Transverse colon (tissue), 4 donors: Measurements from ENCODE around the gene ELAPOR1. TPM values are rescaled to one million over a fixed set of nuclear protein-coding genes. Genes with fewer than 3 reads are reported as not detected.

Experiments used
- DNase-seq: peaks from one replicate; pipeline ENCODE4 v3.0.0-alpha.2; 2019
- H3K27ac ChIP-seq, 4 donors: fragments of 200-600 bp; sonication (generic); 2 replicates each; pipeline ENCODE4 v1.5.1; 2016 to 2018; ENCODE audit warnings: inconsistent platforms in 4 of 4
- H3K27me3 ChIP-seq: fragments of 200-600 bp; sonication (generic); 2 replicates; pipeline ENCODE4 v1.5.1; 2017; ENCODE audit warnings: inconsistent platforms
- H3K36me3 ChIP-seq, 4 donors: fragments of 200-600 bp; sonication (generic); 2 replicates each; pipeline ENCODE4 v1.5.1; 2017 to 2019; ENCODE audit warnings: inconsistent platforms in 4 of 4
- H3K4me1 ChIP-seq, 4 donors: fragments of 200-600 bp; sonication (generic); 2 replicates each; pipeline ENCODE4 v1.5.1; 2017 to 2020; ENCODE audit warnings: inconsistent platforms in 4 of 4
- H3K4me3 ChIP-seq, 4 donors: fragments of 200-600 bp; sonication (generic); 1 replicate in 1 of 4; 2 replicates in 3 of 4; pipeline versions ENCODE4 v1.5.1 to v1.6.1; 2017 to 2019; ENCODE audit warnings: inconsistent platforms in 4 of 4
- H3K9me3 ChIP-seq, 2 donors: fragments of 200-600 bp; sonication (generic); 2 replicates each; pipeline ENCODE4 v1.5.1; 2017 to 2019; ENCODE audit warnings: inconsistent platforms in 2 of 2
- EP300 ChIP-seq: sonication (generic); formaldehyde crosslinking; IDR thresholded peaks from one replicate; pipeline ENCODE4 v1.6.1; 2017; ENCODE audit warnings: antibody characterized with exemption, low read depth
- POLR2A ChIP-seq: fragments of 450-650 bp; IDR thresholded peaks from one replicate; pipeline ENCODE4 v1.6.1; 2016; ENCODE audit warnings: antibody characterized with exemption, mild to moderate bottlenecking, moderate library complexity
- POLR2AphosphoS5 ChIP-seq, 3 donors: sonication (generic); formaldehyde crosslinking; IDR thresholded peaks; one replicate each; pipeline ENCODE4 v1.6.1; 2016; ENCODE audit warnings: antibody characterized with exemption in 3 of 3
- WGBS, 2 donors: methylation state at CpG; one replicate each; pipeline ENCODE4 v1.1.5; 2018; ENCODE audit warnings: low coverage in 1 of 2; 5-methylcytosine and 5-hydroxymethylcytosine counted together
- in situ Hi-C, 4 donors: fragments of 200-750 bp; cut with MboI; loops; one replicate each; pipeline versions ENCODE4 v1.15.0 to v1.15.1; 2017; ENCODE audit warnings: low sequenced_read_pairs in 3 of 4, low pct_ligation_motif_present in 1 of 4, low pct_unique_long_range_greater_than_20kb in 1 of 4
- intact Hi-C: fragments of 100-400 bp; cut with DNase I; formaldehyde crosslinking; loops from one replicate; pipeline ENCODE4 v1.15.1; 2023; ENCODE audit warnings: low total_unique reads
- total RNA-seq, 4 donors: library from RNA; depleted of rRNA; stranded (reverse); fragments of >200 nt; gene quantifications; one replicate each; pipeline ENCODE4 v1.1.0, GENCODE V29; 2016
- TF ChIP-seq, protein P1 (sequence below), 5 experiments: fragments of 200-600 bp in 3 of 5; fragments of 450-650 bp in 2 of 5; sonication (generic) in 3 of 5; IDR thresholded peaks; 1 replicate in 2 of 5; 2 replicates in 3 of 5; pipeline ENCODE4 v1.5.1; 2016 to 2017; ENCODE audit warnings: antibody characterized with exemption in 5 of 5, inconsistent platforms in 3 of 5, mild to moderate bottlenecking in 2 of 5, moderate library complexity in 1 of 5

ELAPOR1 gene
- total RNA-seq, 4 donors from 2014 or later: 19.5 to 72.2 (median 38.4) TPM

DNA sequence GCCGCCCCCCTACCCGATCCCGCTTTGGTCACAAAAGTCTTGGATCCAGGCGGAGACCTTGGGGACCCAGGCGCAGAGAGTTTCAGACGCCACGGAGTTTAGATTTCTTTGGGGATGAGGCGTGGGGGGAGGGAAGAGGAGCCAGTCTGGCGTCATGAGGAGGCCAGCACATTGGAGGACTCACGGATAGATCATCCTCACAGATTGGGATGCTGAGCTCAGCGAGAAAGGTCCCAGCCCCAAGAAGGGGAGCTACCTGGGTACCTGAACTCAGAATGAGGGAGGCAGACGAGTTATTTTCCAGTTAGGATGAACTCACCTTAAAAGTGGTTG is 393 bp downstream of the ELAPOR1 start:
- in situ Hi-C loops: no loop called here

DNA sequence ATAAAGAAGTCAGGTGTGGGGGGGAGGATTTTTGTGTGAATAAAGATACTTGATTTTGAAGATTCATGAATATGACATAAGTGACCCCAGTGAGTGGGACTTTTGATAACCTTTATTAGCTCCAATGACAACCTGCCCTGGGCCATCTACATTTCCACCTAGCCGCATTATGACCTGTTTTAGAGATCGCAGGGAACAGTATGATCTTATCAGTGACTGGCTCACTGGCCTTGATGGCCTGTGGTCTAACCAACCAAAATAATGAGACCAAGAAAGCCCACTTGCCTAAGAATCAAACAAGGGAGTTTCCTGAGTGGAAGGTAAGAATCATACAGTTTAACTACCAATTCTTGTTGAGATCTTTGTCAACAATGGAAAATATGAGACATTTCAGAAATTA is 1.8 kb downstream of the ELAPOR1 start:
- TF ChIP-seq, protein P1, sequence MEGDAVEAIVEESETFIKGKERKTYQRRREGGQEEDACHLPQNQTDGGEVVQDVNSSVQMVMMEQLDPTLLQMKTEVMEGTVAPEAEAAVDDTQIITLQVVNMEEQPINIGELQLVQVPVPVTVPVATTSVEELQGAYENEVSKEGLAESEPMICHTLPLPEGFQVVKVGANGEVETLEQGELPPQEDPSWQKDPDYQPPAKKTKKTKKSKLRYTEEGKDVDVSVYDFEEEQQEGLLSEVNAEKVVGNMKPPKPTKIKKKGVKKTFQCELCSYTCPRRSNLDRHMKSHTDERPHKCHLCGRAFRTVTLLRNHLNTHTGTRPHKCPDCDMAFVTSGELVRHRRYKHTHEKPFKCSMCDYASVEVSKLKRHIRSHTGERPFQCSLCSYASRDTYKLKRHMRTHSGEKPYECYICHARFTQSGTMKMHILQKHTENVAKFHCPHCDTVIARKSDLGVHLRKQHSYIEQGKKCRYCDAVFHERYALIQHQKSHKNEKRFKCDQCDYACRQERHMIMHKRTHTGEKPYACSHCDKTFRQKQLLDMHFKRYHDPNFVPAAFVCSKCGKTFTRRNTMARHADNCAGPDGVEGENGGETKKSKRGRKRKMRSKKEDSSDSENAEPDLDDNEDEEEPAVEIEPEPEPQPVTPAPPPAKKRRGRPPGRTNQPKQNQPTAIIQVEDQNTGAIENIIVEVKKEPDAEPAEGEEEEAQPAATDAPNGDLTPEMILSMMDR (IDR thresholded peaks at IDR 0.05): no peak
- TF ChIP-seq EP300 (no peak), POLR2A (no peak), POLR2AphosphoS5 (IDR thresholded peaks at IDR 0.05) (no peak)
- peaks cover 8 to 33% (median 20%) of the 10 kb centered on the region in 4 donors for H3K4me1 ChIP-seq
- H3K9me3 ChIP-seq: no peaks in the 10 kb centered on the region
- intact Hi-C loops (loop anchor here (10.0 kb wide), 1 partner anchor 151 kb away; the partner anchor contains the start of gene CLCC1), in situ Hi-C loops (no loop called here)
- peaks cover 23% of the 10 kb centered on the region for H3K27me3 ChIP-seq
- WGBS, 2 donors: 72% methylated on average over 2 of the region's 2 CpGs; no CpG with 5 or more reads in 1 of the 2 donors
- H3K27ac ChIP-seq: peak overlapping the region; percentile 36 to 73 (median 50)
- no peaks in the 10 kb centered on the region for H3K36me3 ChIP-seq
- DNase-seq: no peak
- H3K4me3 ChIP-seq: peak overlapping the region in 2 of 4 donors; percentile 40 to 51

More for the DNA sequence above, 393 bp downstream of the ELAPOR1 start:
- Histone ChIP-seq H3K27me3 (peaks cover 23% of the 10 kb centered on the region), H3K4me1 (peaks cover 8 to 33% (median 20%) of the 10 kb centered on the region in 4 donors), H3K27ac (peak overlapping the region; percentile 26 to 73 (median 44)), H3K36me3 (no peaks in the 10 kb centered on the region), H3K9me3 (no peaks in the 10 kb centered on the region), H3K4me3 (peak overlapping the region in 3 of 4 donors; percentile 30 to 51 (median 40))
- WGBS, 2 donors: 0 to 6% methylated on average over 1 to 12 of the region's 12 CpGs
- intact Hi-C loops: loop anchor here (10.0 kb wide), 1 partner anchor 150 kb away; the partner anchor contains the start of gene CLCC1
- TF ChIP-seq EP300 (no peak), POLR2A (no peak), POLR2AphosphoS5 (IDR thresholded peaks at IDR 0.05) (no peak)
- TF ChIP-seq, protein P1 (IDR thresholded peaks at IDR 0.05): no peak
- DNase-seq: no peak

DNA sequence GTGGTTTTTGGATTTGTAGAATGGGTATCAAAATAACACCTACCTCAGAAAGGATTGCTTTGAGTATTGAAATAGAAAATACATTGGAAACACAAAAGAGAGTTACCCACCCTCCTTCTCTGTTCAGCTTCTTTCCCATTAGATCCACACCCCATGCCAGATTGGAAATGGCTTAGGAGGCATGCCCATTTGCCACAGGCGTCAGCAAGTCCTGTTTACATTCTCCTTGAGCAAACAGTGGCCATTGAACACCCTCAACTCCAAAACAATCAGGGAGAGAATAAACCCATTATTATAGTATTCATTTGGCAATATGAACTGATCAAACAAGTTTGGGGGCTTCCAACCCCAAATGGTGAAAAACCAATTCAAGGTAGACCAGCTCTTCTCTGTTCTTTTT is 2.4 kb downstream of the ELAPOR1 start:
- peak overlapping the region in 1 of 4 donors; percentile 40 for H3K4me3 ChIP-seq
- peaks cover 8 to 33% (median 20%) of the 10 kb centered on the region in 4 donors for H3K4me1 ChIP-seq
- H3K27ac ChIP-seq: peak overlapping the region; percentile 36 to 73 (median 50)
- intact Hi-C loops: loop anchor here (10.0 kb wide), 1 partner anchor 151 kb away; the partner anchor contains the start of gene CLCC1
- H3K27me3 ChIP-seq: peaks cover 23% of the 10 kb centered on the region
- TF ChIP-seq, protein P1 (IDR thresholded peaks at IDR 0.05): no peak
- TF ChIP-seq EP300: no peak
- no peak for TF ChIP-seq POLR2A
- TF ChIP-seq POLR2AphosphoS5 (IDR thresholded peaks at IDR 0.05): no peak
- in situ Hi-C loops: no loop called here
- H3K36me3 ChIP-seq: no peaks in the 10 kb centered on the region
- H3K9me3 ChIP-seq: no peaks in the 10 kb centered on the region
- DNase-seq: no peak
- 36 to 50% methylated on average over 1 of the region's 1 CpG for WGBS, 2 donors

DNA sequence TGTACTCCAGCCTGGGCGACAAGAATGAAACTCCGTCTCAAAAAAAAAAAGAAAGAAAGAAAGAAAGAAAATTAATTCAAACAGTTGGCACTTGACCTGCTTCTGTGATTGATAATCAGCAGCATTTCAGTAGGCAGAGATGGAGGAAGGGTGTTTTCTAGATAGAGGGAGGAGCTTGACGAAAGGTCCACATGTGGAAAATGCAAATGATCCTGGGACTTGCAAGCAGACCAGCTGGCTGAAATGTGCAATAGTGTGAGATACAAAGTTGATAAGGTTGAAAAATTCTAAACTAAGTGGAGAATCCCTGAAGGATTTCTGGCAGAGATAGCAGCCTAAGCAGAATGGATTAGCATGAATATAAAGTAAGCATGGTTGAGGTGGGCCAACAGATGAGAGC is 4.2 kb downstream of the ELAPOR1 start:
- Histone ChIP-seq H3K9me3 (no peaks in the 10 kb centered on the region), H3K4me1 (peaks cover 6 to 21% (median 10%) of the 10 kb centered on the region in 4 donors), H3K36me3 (no peaks in the 10 kb centered on the region), H3K4me3 (no peak overlapping the region), H3K27me3 (peaks cover 23% of the 10 kb centered on the region), H3K27ac (no peak overlapping the region)
- 76 to 82% methylated on average over 3 of the region's 3 CpGs for WGBS, 2 donors
- intact Hi-C loops (loop anchor here (10.0 kb wide), 1 partner anchor 153 kb away; the partner anchor contains the start of gene CLCC1), in situ Hi-C loops (no loop called here)
- TF ChIP-seq POLR2AphosphoS5 (IDR thresholded peaks at IDR 0.05): no peak
- no peak for TF ChIP-seq POLR2A
- no peak for TF ChIP-seq EP300
- TF ChIP-seq, protein P1 (IDR thresholded peaks at IDR 0.05): no peak
- DNase-seq: no peak
